ENCODE measurements around the gene ZFYVE9.

Gene ZFYVE9

DNA sequence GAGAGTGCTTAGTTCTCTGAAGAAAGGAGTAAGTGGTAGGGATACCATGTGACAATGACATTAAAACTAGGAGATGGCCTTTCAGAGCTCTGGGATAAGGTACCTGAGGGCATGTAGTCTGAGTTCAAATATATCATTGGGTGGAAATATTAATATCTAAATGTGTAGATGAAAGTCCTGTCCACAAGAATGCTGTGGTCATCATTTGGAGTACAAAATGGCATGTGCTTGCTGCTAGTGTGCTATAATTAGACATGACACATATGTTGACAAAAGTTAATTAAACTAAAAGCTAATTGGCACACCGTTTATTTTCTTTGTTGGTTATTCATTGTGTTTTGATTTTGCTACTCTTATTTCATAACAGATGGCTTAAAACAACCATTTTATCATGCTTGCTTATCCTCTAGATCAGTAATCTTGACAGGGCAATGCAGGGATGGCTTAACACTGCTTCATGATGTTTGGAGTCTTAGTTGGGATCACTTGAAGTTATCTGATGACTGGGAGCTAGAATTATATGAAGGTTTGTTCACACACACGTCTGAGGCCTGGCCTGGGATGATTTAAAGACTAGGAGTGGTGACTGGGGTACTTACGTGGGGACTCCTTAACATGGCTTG lies 193.1 kb downstream of the ZFYVE9 start:
- DNase-seq (ENCODE audit: low spot score) = no peak

DNA sequence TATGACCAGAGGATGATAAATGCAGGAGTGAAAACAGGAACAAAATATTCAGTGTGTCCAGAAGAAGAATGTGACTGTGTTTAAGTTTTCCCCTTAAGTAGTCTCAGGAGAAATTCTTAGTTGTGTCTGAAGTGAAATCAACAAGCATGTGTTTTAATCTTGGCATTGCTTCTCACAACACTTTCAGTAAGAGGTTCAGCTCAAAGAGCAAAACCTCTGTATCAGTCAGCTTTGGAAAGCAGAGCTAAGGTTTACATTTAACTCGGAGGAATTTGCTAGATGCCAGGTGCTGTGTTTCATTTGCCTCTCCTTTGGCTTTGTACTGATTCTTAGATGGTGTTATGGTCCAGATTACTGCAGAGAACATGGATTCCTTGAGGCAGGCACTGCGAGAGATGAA lies 195.6 kb downstream of the ZFYVE9 start:
- no peak for DNase-seq (ENCODE audit: low spot score)

- DNase-seq (ENCODE audit: low spot score) = no peak
Measured at GRCh38 chr1:52341655-52342260, 199.9 kb downstream of the ZFYVE9 start.

GRCh38 chr1:52343979-52344378 lies 202.1 kb downstream of the ZFYVE9 start:
- no peak for DNase-seq (ENCODE audit: low spot score)

GRCh38 chr1:52345252-52345651 lies 203.4 kb downstream of the ZFYVE9 start:
- no peak for DNase-seq (ENCODE audit: low spot score)

GRCh38 chr1:52346653-52347052 lies 204.8 kb downstream of the ZFYVE9 start:
- no peak for DNase-seq (ENCODE audit: low spot score)

DNA sequence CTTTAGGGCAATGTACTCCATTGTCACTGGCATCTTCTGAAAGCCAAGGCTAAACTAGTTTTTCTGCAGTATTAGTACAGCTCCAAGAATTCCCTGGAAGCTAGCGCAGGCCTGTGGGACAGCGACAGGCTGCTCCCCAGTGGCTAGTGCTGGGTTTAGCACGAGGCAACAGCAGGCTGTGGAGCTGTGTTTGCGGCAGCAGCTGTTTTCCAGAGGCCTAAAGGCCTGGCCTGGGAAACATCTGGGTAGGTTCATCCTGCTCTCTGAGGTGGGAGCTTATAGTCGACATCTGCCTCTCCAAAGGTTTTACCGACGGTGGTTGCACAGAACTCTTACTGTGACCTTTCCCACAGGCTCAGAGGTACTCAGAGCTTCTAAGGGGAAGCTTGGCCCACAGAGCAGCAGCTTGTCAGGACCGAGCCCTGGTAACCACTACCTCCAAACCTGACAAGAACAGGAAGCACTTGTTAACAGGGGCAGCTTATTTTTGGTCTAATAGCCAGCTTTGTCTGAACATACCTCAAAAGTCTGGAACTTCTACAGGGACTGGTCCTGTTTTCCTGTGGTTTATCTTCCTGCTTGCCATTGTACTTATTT lies 206.9 kb downstream of the ZFYVE9 start:
- peak; percentile 68 for DNase-seq (ENCODE audit: low spot score)

DNA sequence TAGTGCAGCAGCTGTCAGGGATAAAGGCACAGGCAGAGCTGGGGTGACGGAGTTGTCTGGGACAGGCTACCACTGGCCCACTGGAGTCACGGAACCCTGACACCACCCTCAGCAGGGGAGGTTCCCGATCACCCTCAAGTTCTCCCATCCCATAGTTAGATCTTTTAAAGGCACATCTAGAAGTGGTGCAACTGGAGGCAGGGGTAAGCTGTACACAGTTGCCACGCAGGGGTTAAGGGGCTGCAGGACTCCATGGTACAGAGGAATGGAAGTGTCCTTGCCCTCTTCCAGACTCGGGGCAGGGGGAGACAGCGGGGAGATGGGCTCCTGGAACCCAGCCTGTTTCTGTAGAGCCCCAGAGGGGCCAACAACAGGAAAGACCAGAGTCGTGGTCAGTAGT lies 210.8 kb downstream of the ZFYVE9 start:
- DNase-seq (ENCODE audit: low spot score) = no peak

- DNase-seq (ENCODE audit: low spot score) = no peak
Measured at GRCh38 chr1:52355436-52355835, 213.5 kb downstream of the ZFYVE9 start.

DNA sequence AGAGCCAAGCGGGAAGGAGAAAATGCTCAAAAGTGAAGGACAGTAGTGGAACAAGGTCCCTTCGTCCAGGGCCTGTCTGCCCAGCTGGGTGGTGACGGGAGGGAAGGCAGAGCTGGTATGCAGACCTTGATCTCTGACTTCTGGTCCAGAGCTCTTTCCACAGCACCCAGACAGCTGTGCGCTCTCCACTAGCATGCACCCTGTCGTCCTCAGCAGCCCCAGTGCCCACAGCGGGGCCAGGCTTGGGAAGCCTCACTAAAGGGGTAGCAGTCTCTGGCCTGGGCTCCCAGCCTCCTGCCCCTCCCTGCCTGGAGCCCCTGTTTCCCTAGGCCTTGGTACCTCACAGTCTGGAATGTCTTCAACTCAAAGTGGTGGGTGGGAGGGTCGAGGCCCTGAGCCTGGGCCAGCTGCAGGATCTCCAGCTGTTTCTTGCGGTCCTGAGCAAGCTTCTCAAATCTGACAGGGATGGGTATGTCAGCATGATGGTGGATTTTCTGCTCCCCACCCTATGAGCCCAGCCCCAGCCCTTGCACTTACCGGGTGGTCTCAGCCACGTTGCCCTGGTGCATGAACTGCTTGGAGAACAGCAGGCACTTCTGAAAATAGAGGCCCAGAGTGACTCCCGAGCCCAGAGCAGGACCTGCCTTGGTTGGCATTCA lies 214.1 kb downstream of the ZFYVE9 start:
- DNase-seq (ENCODE audit: low spot score) = no peak

- DNase-seq (ENCODE audit: low spot score) = no peak
Measured at GRCh38 chr1:52356818-52357355, 215.0 kb downstream of the ZFYVE9 start.

GRCh38 chr1:52357397-52357796 lies 215.5 kb downstream of the ZFYVE9 start:
- DNase-seq (ENCODE audit: low spot score) = no peak

- DNase-seq (ENCODE audit: low spot score) = no peak
Measured at GRCh38 chr1:52358851-52359497, 217.1 kb downstream of the ZFYVE9 start.

DNA sequence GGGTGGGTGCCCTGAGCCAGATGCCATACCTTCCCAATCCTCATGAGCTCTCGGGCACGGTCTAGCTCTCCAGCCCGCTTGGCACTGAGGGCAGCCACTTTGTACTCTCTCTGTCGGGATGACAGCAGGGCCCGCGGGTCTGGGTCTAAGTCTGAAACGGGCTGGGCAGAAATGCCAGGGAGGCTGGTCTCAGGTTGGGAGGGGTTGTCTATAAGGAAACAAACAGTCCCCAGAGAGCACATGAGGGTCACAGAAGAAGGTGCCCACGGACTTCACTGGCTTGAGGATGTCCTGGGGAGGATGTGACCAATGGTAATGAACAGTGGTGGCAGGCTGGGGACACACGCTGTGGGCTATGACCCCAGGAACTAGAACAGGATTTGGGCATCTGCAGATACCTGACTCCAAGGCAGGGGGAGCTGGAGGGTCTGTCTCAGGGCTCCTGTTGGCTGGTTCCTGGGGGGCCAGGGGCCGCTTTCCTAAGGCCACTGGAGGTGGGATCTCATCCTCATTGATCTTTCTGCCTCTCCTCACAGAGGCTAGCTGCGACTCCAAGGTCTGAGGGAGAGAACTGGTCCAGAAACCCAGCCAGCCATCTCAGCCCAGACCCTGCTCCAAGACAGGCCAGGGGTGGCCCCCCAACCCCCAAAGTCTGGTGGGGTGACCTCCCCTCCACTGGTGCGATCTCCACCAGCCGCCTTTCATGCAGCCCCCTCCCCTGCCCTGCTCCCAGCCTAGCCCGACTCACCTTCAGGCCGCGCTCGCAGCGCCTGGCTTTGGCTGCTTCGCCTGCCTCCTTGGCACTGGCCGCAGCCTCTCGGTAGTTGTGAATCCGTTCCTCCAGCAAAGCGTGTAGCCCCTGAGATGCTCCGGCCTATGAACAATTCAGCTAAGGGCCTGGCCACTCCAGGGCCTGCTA lies 218.0 kb downstream of the ZFYVE9 start:
- DNase-seq (ENCODE audit: low spot score) = no peak

DNA sequence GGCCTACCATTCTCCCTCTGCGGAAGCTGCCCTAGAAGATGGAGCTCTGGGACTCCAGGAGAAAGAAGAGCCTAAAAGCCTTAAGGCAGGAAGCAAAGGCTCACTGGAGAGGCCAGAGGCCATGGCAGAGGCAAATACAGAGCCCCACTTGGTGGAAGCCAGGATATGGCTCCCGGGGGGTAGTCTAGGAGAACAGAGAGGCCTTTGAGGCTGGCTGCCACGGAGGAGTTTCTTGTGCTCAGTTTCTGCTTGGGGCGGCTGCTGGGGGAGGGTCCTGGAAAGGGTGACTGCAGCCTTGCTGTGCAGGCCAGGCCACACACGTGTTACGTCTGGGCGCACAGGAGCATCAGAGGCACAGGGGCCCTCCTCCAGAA lies 218.7 kb downstream of the ZFYVE9 start:
- DNase-seq (ENCODE audit: low spot score) = no peak

DNA sequence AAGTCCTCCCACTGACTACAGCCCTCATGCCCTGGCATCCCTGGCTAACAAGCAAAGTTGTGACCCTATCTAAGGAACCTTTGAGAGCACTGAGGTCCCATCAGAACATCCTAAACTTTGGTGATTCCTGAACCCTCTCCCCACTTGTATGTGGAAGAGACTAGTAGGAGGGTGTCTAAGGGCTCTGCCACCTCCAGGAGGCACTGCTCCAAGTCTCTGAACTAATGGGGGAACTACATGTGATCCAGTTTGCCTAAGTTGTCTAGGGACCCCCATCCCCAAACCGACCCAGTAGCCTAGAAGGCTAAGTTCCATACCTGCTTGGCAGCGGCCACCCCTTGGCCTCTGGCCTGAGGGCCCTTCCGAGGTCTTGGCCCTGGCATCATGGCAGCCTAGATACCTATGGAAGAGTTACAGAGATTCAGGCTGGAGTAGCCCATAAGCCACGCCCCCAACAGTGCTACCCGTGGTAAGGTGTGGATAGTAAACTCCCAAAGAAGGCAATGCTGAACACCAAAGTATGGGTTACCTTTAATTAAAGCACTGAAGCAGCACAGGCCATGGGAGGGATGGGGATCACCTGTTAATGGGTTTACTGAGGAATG lies 222.4 kb downstream of the ZFYVE9 start:
- DNase-seq (ENCODE audit: low spot score) = no peak

DNA sequence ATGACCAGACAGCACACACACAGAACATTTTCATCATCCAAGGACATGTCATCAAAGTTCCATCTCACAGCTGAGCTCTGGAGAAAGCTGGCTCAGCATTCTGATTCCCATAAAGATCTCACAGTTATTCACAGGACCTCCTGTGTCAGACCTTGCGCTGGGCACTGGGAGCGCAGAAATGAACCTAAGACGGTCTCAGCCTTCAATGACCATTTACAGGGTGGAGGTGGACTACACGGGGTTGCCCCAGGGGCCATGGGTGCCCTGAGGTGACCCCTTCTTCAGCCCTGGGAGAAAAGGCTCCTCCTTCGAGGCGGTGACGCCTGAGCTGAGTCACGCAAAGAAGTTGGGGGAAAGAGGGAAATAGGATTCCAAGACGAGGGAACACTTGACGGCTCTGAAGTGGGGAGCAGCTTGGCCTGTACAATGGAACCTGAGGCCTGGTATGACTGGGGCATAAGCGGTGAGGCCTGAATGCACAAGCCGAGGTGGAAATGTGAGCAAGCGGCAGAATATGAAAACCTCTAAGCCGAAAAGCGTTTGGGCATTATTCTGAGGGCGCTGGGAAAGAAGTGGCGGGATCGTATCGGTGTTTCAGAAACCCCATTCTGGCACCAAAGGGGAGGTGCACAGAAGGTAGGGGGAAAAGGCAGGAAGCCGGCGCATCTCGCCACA lies 223.3 kb downstream of the ZFYVE9 start:
- peak; percentile 52 for DNase-seq (ENCODE audit: low spot score)

GRCh38 chr1:52365746-52366516 lies 224.0 kb downstream of the ZFYVE9 start, which contains the start of gene CC2D1B:
CC2D1B (minus strand) TSS chr1:52366205; CDS start chr1:52364620, 1,585 bp downstream.
- DNase-seq (ENCODE audit: low spot score) = peak; percentile 92

DNA sequence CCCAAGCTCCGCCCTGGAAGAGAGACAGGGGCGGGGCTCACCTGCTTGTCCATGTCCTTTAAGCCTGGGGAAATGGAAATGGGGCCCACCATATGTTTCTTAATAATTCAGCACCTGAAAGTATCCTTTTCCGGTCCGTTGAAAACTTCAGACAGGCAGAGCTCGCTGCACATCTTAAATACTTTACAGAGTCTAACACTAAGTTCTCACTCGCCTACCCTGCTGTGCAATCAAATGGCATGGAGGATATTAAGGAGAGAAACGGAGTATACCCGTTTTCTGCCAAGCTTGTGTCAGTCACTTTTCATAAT lies 224.6 kb downstream of the ZFYVE9 start:
- DNase-seq (ENCODE audit: low spot score) = no peak

- DNase-seq (ENCODE audit: low spot score) = no peak
Measured at GRCh38 chr1:52367272-52367671, 225.4 kb downstream of the ZFYVE9 start.
